Ishikawa (cell line): Measurements from ENCODE around the gene KCNQ1.
A peak's percentile ranks its signal among the peaks of the same experiment; 100 is the strongest.

Experiments
- CEBPB ChIP-seq: IDR thresholded peaks from 2 replicates; pipeline ENCODE4 v1.6.1; 2012
- CREB1 ChIP-seq: IDR thresholded peaks from 2 replicates; pipeline ENCODE4 v1.6.1; 2012; ENCODE audit warnings: low read depth
- EGR1 ChIP-seq: IDR thresholded peaks from 2 replicates; pipeline ENCODE4 v1.6.1; 2012
- EP300 ChIP-seq: IDR thresholded peaks from 2 replicates; pipeline ENCODE4 v1.6.1; 2012; ENCODE audit warnings: borderline replicate concordance
- FOXM1 ChIP-seq: IDR thresholded peaks from 2 replicates; pipeline ENCODE4 v1.6.1; 2012; ENCODE audit warnings: low read depth, borderline replicate concordance
- MAX ChIP-seq: IDR thresholded peaks from 2 replicates; pipeline ENCODE4 v1.6.1; 2012
- NFIC ChIP-seq: IDR thresholded peaks from 2 replicates; pipeline ENCODE4 v1.6.1; 2012
- RAD21 ChIP-seq: IDR thresholded peaks from 2 replicates; pipeline ENCODE4 v1.6.1; 2012; ENCODE audit warnings: low read depth
- REST ChIP-seq: IDR thresholded peaks from 2 replicates; pipeline ENCODE4 v1.6.1; 2012; ENCODE audit warnings: low read depth, mild to moderate bottlenecking
- TAF1 ChIP-seq: IDR thresholded peaks from 2 replicates; pipeline ENCODE4 v1.6.1; 2012; ENCODE audit warnings: low read depth, mild to moderate bottlenecking
- TCF12 ChIP-seq: IDR thresholded peaks from 2 replicates; pipeline ENCODE4 v1.6.1; 2012; ENCODE audit warnings: low read depth
- TEAD4 ChIP-seq: IDR thresholded peaks from 2 replicates; pipeline ENCODE4 v1.6.1; 2012
- USF1 ChIP-seq: IDR thresholded peaks from 2 replicates; pipeline ENCODE4 v1.6.1; 2012
- YY1 ChIP-seq: IDR thresholded peaks from 2 replicates; pipeline ENCODE4 v1.6.1; 2012; ENCODE audit warnings: low read depth
- ZBTB7A ChIP-seq: IDR thresholded peaks from 2 replicates; pipeline ENCODE4 v1.6.1; 2012; ENCODE audit warnings: low read depth

The KCNQ1 gene

GRCh38 chr11:2731130-2732125 is 286.6 kb downstream of the KCNQ1 start:
- TF ChIP-seq RAD21, result no peak
- TF ChIP-seq EGR1, result peak; percentile 44; the same call in 1 of the 2 replicates
- no peak for TF ChIP-seq YY1
- peak; percentile 48; the same call in 1 of the 2 replicates for TF ChIP-seq MAX
- TF ChIP-seq FOXM1, result no peak
- no peak for TF ChIP-seq NFIC
- TF ChIP-seq EP300, result no peak
- no peak for TF ChIP-seq CEBPB
- TF ChIP-seq TEAD4, result peak; percentile 39
- no peak for TF ChIP-seq TCF12

- TF ChIP-seq MAX, result no peak
- TF ChIP-seq CREB1, result no peak
- TF ChIP-seq TEAD4, result no peak
- no peak for TF ChIP-seq NFIC
- TF ChIP-seq FOXM1, result no peak
- TF ChIP-seq RAD21, result no peak
- TF ChIP-seq TCF12, result no peak
- TF ChIP-seq USF1, result no peak
- TF ChIP-seq EGR1, result no peak
- no peak for TF ChIP-seq ZBTB7A
These were observed 287.6 kb downstream of the KCNQ1 start for GRCh38 chr11:2732261-2732939.

GRCh38 chr11:2732940-2733628 is 288.3 kb downstream of the KCNQ1 start:
- no peak for TF ChIP-seq CEBPB

- TF ChIP-seq TCF12 (no peak), EGR1 (no peak), RAD21 (no peak), REST (no peak), CEBPB (no peak), USF1 (no peak), YY1 (no peak), TEAD4 (no peak), EP300 (no peak), FOXM1 (no peak), MAX (no peak), TAF1 (no peak), ZBTB7A (no peak), CREB1 (no peak), NFIC (no peak)
These were observed 289.6 kb downstream of the KCNQ1 start for GRCh38 chr11:2734181-2735052.

GRCh38 chr11:2735053-2735589 is 290.3 kb downstream of the KCNQ1 start:
- TF ChIP-seq MAX (no peak), TEAD4 (no peak), RAD21 (no peak), EP300 (no peak), CEBPB (no peak), TAF1 (no peak), CREB1 (no peak), TCF12 (no peak)
